Bone marrow (tissue), 2 donors: ENCODE data around the gene CD55.

ENCODE experiments used
- DNase-seq, 2 donors: peaks; one replicate each; lab custom pipeline; 2025; lab: John Stamatoyannopoulos, UW

CD55 gene

GRCh38 chr1:207321079-207321789 lies at the start of gene CD55:
Gene CD55, plus strand, starts transcription at chr1:207321678. Its CDS starts 88 bp downstream, at chr1:207321766.
- DNase-seq = peak; percentile 91 to 99

- no peak for DNase-seq
These were observed 46.6 kb upstream of the CD55 start for GRCh38 chr1:207274882-207275281.

GRCh38 chr1:207276465-207276864 lies 45.0 kb upstream of the CD55 start:
- DNase-seq = no peak

GRCh38 chr1:207277241-207277640 lies 44.2 kb upstream of the CD55 start:
- no peak for DNase-seq

GRCh38 chr1:207279652-207280051 lies 41.8 kb upstream of the CD55 start:
- no peak for DNase-seq

GRCh38 chr1:207280706-207281105 lies 40.8 kb upstream of the CD55 start:
- no peak for DNase-seq

GRCh38 chr1:207282058-207282457 lies 39.4 kb upstream of the CD55 start:
- DNase-seq = peak in 1 of 2 donors; percentile 83

- DNase-seq = no peak
These were observed 38.7 kb upstream of the CD55 start for GRCh38 chr1:207282496-207283380.

GRCh38 chr1:207283421-207283820 lies 38.1 kb upstream of the CD55 start:
- no peak for DNase-seq

GRCh38 chr1:207284209-207284897 lies 37.1 kb upstream of the CD55 start:
- DNase-seq = no peak

GRCh38 chr1:207286786-207287468 lies 34.6 kb upstream of the CD55 start:
- no peak for DNase-seq

GRCh38 chr1:207288315-207288714 lies 33.2 kb upstream of the CD55 start:
- no peak for DNase-seq

GRCh38 chr1:207289756-207290155 lies 31.7 kb upstream of the CD55 start:
- DNase-seq = no peak

GRCh38 chr1:207291723-207292122 lies 29.8 kb upstream of the CD55 start:
- no peak for DNase-seq

- DNase-seq = no peak
These were observed 23.3 kb upstream of the CD55 start for GRCh38 chr1:207298186-207298585.

GRCh38 chr1:207298636-207299398 lies 22.7 kb upstream of the CD55 start:
- DNase-seq = no peak

GRCh38 chr1:207300970-207301369 lies 20.5 kb upstream of the CD55 start:
- DNase-seq = no peak

GRCh38 chr1:207302618-207303393 lies 18.7 kb upstream of the CD55 start:
- DNase-seq = no peak

GRCh38 chr1:207304710-207305488 lies 16.6 kb upstream of the CD55 start:
- no peak for DNase-seq

- DNase-seq = no peak
These were observed 16.0 kb upstream of the CD55 start for GRCh38 chr1:207305489-207305873.
